ENCODE measurements around the gene TOE1. TPM values are rescaled to one million over a fixed set of nuclear protein-coding genes. Genes with fewer than 3 reads are reported as not detected.

Gene TOE1
- polyA plus RNA-seq, 1 of the 3 experiments (the other 2 are of a cell fraction) = 19.1 TPM

- Histone ChIP-seq H3K27ac (ENCODE audit: low read depth in 2 of 2, low read length in 1 of 2) (no peak overlapping the region), H3K36me3 (replicated peaks in 1 of 2; ENCODE audit: control insufficient read depth in 1 of 2, insufficient read depth in 2 of 2, low read length in 1 of 2) (no peaks in the 10 kb centered on the region), H3K27me3 (ENCODE audit: insufficient read depth) (no peaks in the 10 kb centered on the region), H3K9ac (no peak overlapping the region), H3K4me2 (no peak overlapping the region), H3K9me3 (no peaks in the 10 kb centered on the region), H3F3A (replicated peaks; ENCODE audit: insufficient read depth) (no peaks in the 10 kb centered on the region), H3K4me3 (ENCODE audit: low read depth in 2 of 2, low read length in 1 of 2) (no peak overlapping the region), H3K79me2 (ENCODE audit: insufficient read depth) (no peaks in the 10 kb centered on the region), H4K20me1 (ENCODE audit: insufficient read depth) (no peaks in the 10 kb centered on the region), H3K4me1 (ENCODE audit: control insufficient read depth in 1 of 2, insufficient read depth in 2 of 2, low read depth in 1 of 2, low read length in 1 of 2) (no peaks in the 10 kb centered on the region), H3K9me2 (no peaks in the 10 kb centered on the region), H2AFZ (ENCODE audit: low read depth) (no peak overlapping the region)
- DNase-seq = no peak
- POLR2A ChIA-PET = no interaction called here
- CTCF ChIA-PET = interaction anchor here (0.9 to 1.3 kb wide), 2 partner anchors 17 to 176 kb away, joined by 3 read pairs; no protein-coding TSS in a partner anchor
- WGBS (ENCODE audit: low lambda C conversion rate) = 61% methylated on average over 4 of the region's 4 CpGs
- TF ChIP-seq PBX3 (IDR thresholded peaks at IDR 0.05) = no peak
- TF ChIP-seq REST (IDR thresholded peaks at IDR 0.05; ENCODE audit: low read depth, low read length) = no peak
- no peak for TF ChIP-seq MXI1 (IDR thresholded peaks at IDR 0.05; ENCODE audit: low read depth, low read length)
- no peak for TF ChIP-seq IRF3 (IDR thresholded peaks at IDR 0.05; ENCODE audit: low read depth, low read length)
- no peak for TF ChIP-seq USF2 (IDR thresholded peaks at IDR 0.05; ENCODE audit: borderline replicate concordance, low read depth, low read length)
- no peak for TF ChIP-seq RXRA (IDR thresholded peaks at IDR 0.05; ENCODE audit: borderline replicate concordance, low read depth)
- no peak for TF ChIP-seq TAF1 (IDR thresholded peaks at IDR 0.05; ENCODE audit: borderline replicate concordance, low read depth, low read length)
- no peak for TF ChIP-seq FOXJ3 (CRISPR knock-in tag; IDR thresholded peaks at IDR 0.05)
These were observed 22.8 kb upstream of the TOE1 start for GRCh38 chr1:45317166-45317565.

- H3K27ac ChIP-seq (ENCODE audit: low read depth in 2 of 2, low read length in 1 of 2) = no peak overlapping the region
- H3K36me3 ChIP-seq (replicated peaks in 1 of 2; ENCODE audit: control insufficient read depth in 1 of 2, insufficient read depth in 2 of 2, low read length in 1 of 2) = no peaks in the 10 kb centered on the region
- ChIA-PET CTCF (interaction anchor here (0.8 kb wide), 1 partner anchor 20 kb away, joined by 3 read pairs; the partner anchor contains the start of gene TOE1), POLR2A (no interaction called here)
- no peaks in the 10 kb centered on the region for H4K20me1 ChIP-seq (ENCODE audit: insufficient read depth)
- 80% methylated on average over 4 of the region's 4 CpGs for WGBS (ENCODE audit: low lambda C conversion rate)
- H3K9me2 ChIP-seq = no peaks in the 10 kb centered on the region
- H2AFZ ChIP-seq (ENCODE audit: low read depth) = no peak overlapping the region
- no peak overlapping the region for H3K4me3 ChIP-seq (ENCODE audit: low read depth in 2 of 2, low read length in 1 of 2)
- H3K27me3 ChIP-seq (ENCODE audit: insufficient read depth) = no peaks in the 10 kb centered on the region
- no peaks in the 10 kb centered on the region for H3F3A ChIP-seq (replicated peaks; ENCODE audit: insufficient read depth)
- H3K79me2 ChIP-seq (ENCODE audit: insufficient read depth) = no peaks in the 10 kb centered on the region
- H3K9me3 ChIP-seq = no peaks in the 10 kb centered on the region
- no peaks in the 10 kb centered on the region for H3K4me1 ChIP-seq (ENCODE audit: control insufficient read depth in 1 of 2, insufficient read depth in 2 of 2, low read depth in 1 of 2, low read length in 1 of 2)
- H3K4me2 ChIP-seq = no peak overlapping the region
- no peak for DNase-seq
- H3K9ac ChIP-seq = no peak overlapping the region
- TF ChIP-seq CTCF (IDR thresholded peaks at IDR 0.05) (no peak), ZBTB33 (IDR thresholded peaks at IDR 0.05; ENCODE audit: borderline replicate concordance, low read depth) (no peak), POLR2AphosphoS5 (IDR thresholded peaks at IDR 0.05; ENCODE audit: low read depth, low read length) (no peak)
These were observed 20.2 kb upstream of the TOE1 start for GRCh38 chr1:45319761-45320160.

All from SK-N-SH (cell line).